Stimulated activated CD4-positive, alpha-beta T cell treated with anti-CD3 and anti-CD28 coated beads, Interleukin-15, amount 100 ng/mL, for 24 hours (primary cell): Measurements from ENCODE around the gene PLB1.

Experiments
- DNase-seq: peaks from one replicate; pipeline ENCODE4 v3.0.0-alpha.2; 2020

PLB1 gene

GRCh38 chr2:28674713-28675068 lies 178.8 kb downstream of the PLB1 start:
- no peak for DNase-seq

GRCh38 chr2:28676152-28676835 lies 180.4 kb downstream of the PLB1 start:
- DNase-seq, result no peak

GRCh38 chr2:28678175-28678855 lies 182.5 kb downstream of the PLB1 start:
- DNase-seq, result no peak

- peak; percentile 39 for DNase-seq
These were observed 183.1 kb downstream of the PLB1 start for GRCh38 chr2:28678944-28679343.

- no peak for DNase-seq
These were observed 184.8 kb downstream of the PLB1 start for GRCh38 chr2:28680657-28681056.

GRCh38 chr2:28681158-28681571 lies 185.3 kb downstream of the PLB1 start:
- peak; percentile 75 for DNase-seq

GRCh38 chr2:28681606-28682005 lies 185.7 kb downstream of the PLB1 start:
- DNase-seq, result no peak

GRCh38 chr2:28683100-28683706 lies 187.3 kb downstream of the PLB1 start:
- no peak for DNase-seq

GRCh38 chr2:28684142-28684858 lies 188.4 kb downstream of the PLB1 start:
- no peak for DNase-seq

GRCh38 chr2:28687171-28687570 lies 191.3 kb downstream of the PLB1 start:
- no peak for DNase-seq

GRCh38 chr2:28687640-28688385 lies 192.0 kb downstream of the PLB1 start:
- no peak for DNase-seq

- DNase-seq, result no peak
These were observed 193.0 kb downstream of the PLB1 start for GRCh38 chr2:28688818-28689217.

GRCh38 chr2:28689771-28690170 lies 193.9 kb downstream of the PLB1 start:
- no peak for DNase-seq

- DNase-seq, result no peak
These were observed 196.6 kb downstream of the PLB1 start for GRCh38 chr2:28692411-28692810.

- no peak for DNase-seq
These were observed 197.4 kb downstream of the PLB1 start for GRCh38 chr2:28693223-28693622.
